Colonic mucosa (tissue), 4 donors: ENCODE data around the gene ALDH3A2. TPM values are rescaled to one million over a fixed set of nuclear protein-coding genes. Genes with fewer than 3 reads are reported as not detected.
A peak's percentile ranks its signal among the peaks of the same experiment; 100 is the strongest.

ENCODE experiments used
- DNase-seq: peaks from one replicate; pipeline ENCODE4 v3.0.0-alpha.2; 2020
- H3K27ac ChIP-seq: fragments of 200-600 bp; one replicate; pipeline ENCODE4 v1.8.0; 2021
- H3K27me3 ChIP-seq: fragments of 200-600 bp; one replicate; pipeline ENCODE4 v1.8.0; 2021
- H3K36me3 ChIP-seq: fragments of 200-600 bp; one replicate; pipeline ENCODE4 v1.8.0; 2021
- H3K4me1 ChIP-seq: fragments of 200-600 bp; one replicate; pipeline ENCODE4 v1.8.0; 2021; ENCODE audit warnings: mild to moderate bottlenecking
- H3K4me3 ChIP-seq: fragments of 200-600 bp; one replicate; pipeline ENCODE4 v1.8.0; 2021
- H3K9ac ChIP-seq, 2 donors: one replicate each; pipeline ENCODE4 v1.7.0; 2013; ENCODE audit warnings: control low read depth in 2 of 2, low read depth in 2 of 2, low read length in 2 of 2
- H3K9me3 ChIP-seq: fragments of 200-600 bp; one replicate; pipeline ENCODE4 v1.8.0; 2021
- CTCF ChIP-seq: fragments of 200-600 bp; IDR thresholded peaks from one replicate; pipeline ENCODE4 v1.8.0; 2022; ENCODE audit warnings: antibody characterized with exemption, mild to moderate bottlenecking
- intact Hi-C: fragments of 100-400 bp; cut with DNase I; formaldehyde crosslinking; loops from one replicate; pipeline ENCODE4 v1.14.1; 2022
- total RNA-seq, 2 donors: library from RNA; stranded (reverse); fragmentation: NEBNext Ultra II Directional in 1 of 2; extraction: Animal tissue kit (Norgen Biotek cat#: 25700) in 1 of 2; gene quantifications; one replicate each; pipeline ENCODE4 v1.2.1, GENCODE V29; 2021
- donor health status: healthy.
- donor health status: DM: no; HTN: no; CAD: no.
- donor health status: DM: no; HTN: no; CAD: no.

The ALDH3A2 gene
- 100 to 1,000 TPM; 115 to 144 TPM for total RNA-seq

DNA sequence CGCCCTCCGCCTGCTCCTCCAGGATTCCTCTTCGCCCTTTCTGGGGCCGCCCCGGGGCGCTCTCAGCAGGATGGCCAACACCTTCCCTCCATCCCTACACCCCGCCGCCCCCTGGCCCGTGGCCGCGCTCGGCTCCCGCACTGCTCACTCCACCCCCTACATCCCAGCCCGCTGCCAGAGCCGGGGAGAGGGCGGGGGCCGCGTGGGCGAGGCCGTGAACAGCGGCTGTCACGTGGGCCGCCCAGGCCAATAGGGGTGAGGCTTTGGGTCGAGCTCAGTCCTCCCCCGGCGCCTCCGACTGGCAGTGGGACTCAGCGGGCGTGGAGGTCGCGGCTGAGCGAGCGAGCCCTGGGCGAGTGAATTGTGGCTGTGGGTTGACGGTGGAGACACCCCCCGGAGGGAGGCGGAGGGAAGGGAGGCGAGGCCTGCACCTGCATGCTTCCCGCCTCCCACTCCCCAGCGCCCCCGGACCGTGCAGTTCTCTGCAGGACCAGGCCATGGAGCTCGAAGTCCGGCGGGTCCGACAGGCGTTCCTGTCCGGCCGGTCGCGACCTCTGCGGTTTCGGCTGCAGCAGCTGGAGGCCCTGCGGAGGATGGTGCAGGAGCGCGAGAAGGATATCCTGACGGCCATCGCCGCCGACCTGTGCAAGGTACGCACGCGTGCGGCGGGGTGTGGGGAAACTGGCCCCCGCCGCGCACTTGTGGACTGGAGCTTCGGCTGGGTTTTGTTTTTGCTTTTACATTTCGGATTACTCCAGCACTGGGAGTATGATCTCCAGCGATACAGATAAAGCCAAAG lies at the start of gene ALDH3A2:
ALDH3A2 (plus strand) TSS at position 277 of the 799 bp plus-strand sequence; CDS start at position 498, 221 bp downstream.
- Histone ChIP-seq H3K27ac (peak within 1 kb of the TSS; percentile 87), H3K4me1 (peaks cover 13% of the 10 kb centered on the region), H3K9me3 (no peaks in the 10 kb centered on the region), H3K36me3 (no peaks in the 10 kb centered on the region), H3K9ac (peak within 1 kb of the TSS; percentile 72 to 90), H3K4me3 (peak within 1 kb of the TSS; percentile 72), H3K27me3 (no peaks in the 10 kb centered on the region)
- TF ChIP-seq CTCF = no peak
- intact Hi-C loops = loop anchor here (5.0 kb wide), 1 partner anchor 136 kb away; no protein-coding TSS in a partner anchor
- DNase-seq = peak; percentile 99

DNA sequence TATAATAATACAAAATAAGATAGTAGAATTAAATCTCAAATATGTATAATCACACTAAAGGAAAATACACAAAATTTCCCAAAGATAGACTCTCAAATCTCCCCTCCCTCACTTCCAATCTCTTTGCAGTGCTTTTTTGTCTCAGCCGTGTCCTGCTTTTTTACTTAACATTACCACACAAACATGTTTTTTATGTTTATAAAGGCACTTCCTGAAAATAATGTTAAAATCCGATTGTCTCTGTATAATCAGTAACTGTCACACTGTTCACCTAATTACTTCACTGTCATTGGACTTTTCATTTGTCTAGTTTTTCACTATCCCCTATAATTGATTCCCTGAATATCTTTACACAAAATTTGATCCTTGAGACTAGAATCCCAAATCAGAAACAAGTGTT lies 38.2 kb upstream of the ALDH3A2 start:
- no peak for TF ChIP-seq CTCF
- Histone ChIP-seq H3K27me3 (no peaks in the 10 kb centered on the region), H3K4me3 (no peak overlapping the region), H3K36me3 (no peaks in the 10 kb centered on the region), H3K9ac (no peak overlapping the region), H3K9me3 (no peaks in the 10 kb centered on the region), H3K4me1 (no peaks in the 10 kb centered on the region), H3K27ac (no peak overlapping the region)
- intact Hi-C loops = no loop called here
- DNase-seq = no peak

DNA sequence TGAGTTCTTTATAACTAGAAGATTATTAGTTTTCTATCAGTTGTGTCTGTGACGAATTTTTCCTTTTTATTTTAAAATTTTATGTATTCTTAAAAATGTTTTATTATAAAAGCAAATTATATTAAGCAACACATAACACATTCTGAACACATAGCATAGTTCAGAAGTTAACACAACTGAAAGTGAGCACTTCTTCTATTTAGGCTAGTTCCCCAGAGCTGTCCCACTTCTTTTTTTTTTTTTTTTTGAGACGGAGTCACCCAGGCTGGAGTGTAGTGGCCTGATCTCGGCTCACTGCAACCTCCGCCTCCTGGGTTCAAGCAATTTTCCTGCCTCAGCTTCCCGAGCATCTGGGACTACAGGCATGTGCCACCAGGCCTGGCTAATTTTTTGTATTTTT lies 37.7 kb upstream of the ALDH3A2 start:
- intact Hi-C loops = no loop called here
- H3K27me3 ChIP-seq = no peaks in the 10 kb centered on the region
- no peaks in the 10 kb centered on the region for H3K36me3 ChIP-seq
- H3K4me1 ChIP-seq = no peaks in the 10 kb centered on the region
- no peak overlapping the region for H3K9ac ChIP-seq
- TF ChIP-seq CTCF = no peak
- DNase-seq = no peak
- no peaks in the 10 kb centered on the region for H3K9me3 ChIP-seq
- H3K27ac ChIP-seq = no peak overlapping the region
- H3K4me3 ChIP-seq = no peak overlapping the region

- no peaks in the 10 kb centered on the region for H3K36me3 ChIP-seq
- DNase-seq = no peak
- H3K27ac ChIP-seq = no peak overlapping the region
- no peaks in the 10 kb centered on the region for H3K4me1 ChIP-seq
- H3K27me3 ChIP-seq = no peaks in the 10 kb centered on the region
- TF ChIP-seq CTCF = no peak
- no peaks in the 10 kb centered on the region for H3K9me3 ChIP-seq
- H3K9ac ChIP-seq = no peak overlapping the region
- H3K4me3 ChIP-seq = no peak overlapping the region
- intact Hi-C loops = no loop called here
Observed at GRCh38 chr17:19613979-19614378, 34.6 kb upstream of the ALDH3A2 start.

GRCh38 chr17:19614900-19615299 lies 33.7 kb upstream of the ALDH3A2 start:
- Histone ChIP-seq H3K9ac (no peak overlapping the region), H3K27ac (no peak overlapping the region), H3K4me1 (no peaks in the 10 kb centered on the region), H3K36me3 (no peaks in the 10 kb centered on the region), H3K4me3 (no peak overlapping the region), H3K27me3 (no peaks in the 10 kb centered on the region), H3K9me3 (no peaks in the 10 kb centered on the region)
- TF ChIP-seq CTCF = no peak
- intact Hi-C loops = no loop called here
- DNase-seq = no peak
